Measurements from ENCODE around the gene FIGNL2. TPM values are rescaled to one million over a fixed set of nuclear protein-coding genes. Genes with fewer than 3 reads are reported as not detected.
A peak's percentile ranks its signal among the peaks of the same experiment; 100 is the strongest.

Gene FIGNL2
- total and polyA plus RNA-seq, 9 of the 15 experiments (the other 6 are each of a cell fraction or from before 2014, with no cell fraction given) = 0.01 TPM; not detected in 8

DNA sequence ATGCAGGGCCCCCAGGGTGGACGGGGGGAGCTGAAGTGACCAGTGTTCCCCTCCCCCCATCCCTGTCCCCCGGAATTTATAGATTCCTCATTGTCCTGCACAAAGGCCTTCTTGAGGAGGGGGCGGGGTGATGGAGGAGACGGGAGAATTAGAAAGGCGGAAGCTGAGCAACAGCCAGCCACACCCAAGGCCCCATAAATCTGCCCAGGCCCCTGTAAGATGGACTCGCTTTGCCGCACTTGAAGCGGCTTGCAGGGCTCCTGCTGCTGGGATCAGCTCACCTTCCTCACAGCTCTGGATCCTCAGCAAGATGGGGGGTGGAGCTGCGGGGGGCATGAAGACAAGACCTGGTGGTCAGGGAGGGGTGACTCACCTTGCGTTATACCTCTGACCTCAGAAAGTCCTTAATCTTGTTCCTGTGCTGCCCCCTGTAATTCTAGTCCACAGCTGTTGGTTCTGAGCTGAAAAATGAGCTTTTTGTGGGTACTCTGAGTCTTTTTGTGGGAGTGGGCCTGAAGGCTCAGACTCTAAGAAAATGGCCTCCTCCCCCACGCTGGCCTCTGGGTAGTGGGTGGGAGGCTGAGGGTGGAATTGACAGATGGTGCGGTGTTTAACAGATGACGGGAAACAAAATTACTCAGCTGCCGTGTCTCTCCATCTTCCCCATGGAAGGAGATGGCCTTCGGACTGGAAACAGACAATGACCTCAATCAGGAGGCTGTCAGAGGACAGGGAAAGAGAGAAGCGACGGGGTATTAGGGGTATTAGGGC, 23.6 kb upstream of the FIGNL2 start (continued):
- TF ChIP-seq RBFOX2 (IDR thresholded peaks at IDR 0.05; ENCODE audit: low read depth, low read length) (no peak), ZNF143 (CRISPR knock-in tag; IDR thresholded peaks at IDR 0.05) (no peak), REST (IDR thresholded peaks at IDR 0.05; ENCODE audit: borderline replicate concordance) (no peak), REST (CRISPR knock-in tag; IDR thresholded peaks at IDR 0.05; ENCODE audit: low read depth) (no peak), NRF1 (conservative IDR thresholded peaks at IDR 0.05 in 1 of 2, IDR thresholded peaks at IDR 0.05 in 1 of 2) (peak; percentile 21 to 24; a peak in 2 of 4 replicates), ZNF354B (CRISPR knock-in tag; IDR thresholded peaks at IDR 0.05) (no peak), ZFP36 (IDR thresholded peaks at IDR 0.05; ENCODE audit: low read depth, low read length, partially characterized antibody) (no peak), SPI1 (IDR thresholded peaks at IDR 0.05; ENCODE audit: borderline replicate concordance, low read depth, low read length) (no peak), L3MBTL2 (IDR thresholded peaks at IDR 0.05) (no peak), BACH1 (tag; IDR thresholded peaks at IDR 0.05) (no peak), CBX2 (IDR thresholded peaks at IDR 0.05; ENCODE audit: insufficient read depth, low read length, poor library complexity, severe bottlenecking) (no peak)
- TF ChIP-seq, protein P1, sequence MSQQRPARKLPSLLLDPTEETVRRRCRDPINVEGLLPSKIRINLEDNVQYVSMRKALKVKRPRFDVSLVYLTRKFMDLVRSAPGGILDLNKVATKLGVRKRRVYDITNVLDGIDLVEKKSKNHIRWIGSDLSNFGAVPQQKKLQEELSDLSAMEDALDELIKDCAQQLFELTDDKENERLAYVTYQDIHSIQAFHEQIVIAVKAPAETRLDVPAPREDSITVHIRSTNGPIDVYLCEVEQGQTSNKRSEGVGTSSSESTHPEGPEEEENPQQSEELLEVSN (IDR thresholded peaks at IDR 0.05; ENCODE audit: borderline replicate concordance in 1 of 2, extremely low read depth in 1 of 2, insufficient read depth in 1 of 2, insufficient read length in 1 of 2, low read depth in 1 of 2, low read length in 1 of 2, poor library complexity in 1 of 2, severe bottlenecking in 1 of 2) = no peak

Data from K562 (cell line).